ENCODE results near the gene SCFD1. TPM values are rescaled to one million over a fixed set of nuclear protein-coding genes. Genes with fewer than 3 reads are reported as not detected.
A peak's percentile ranks its signal among the peaks of the same experiment; 100 is the strongest.
"Not testable (repeated sequence)": the region's sequence is repeated elsewhere in the genome, so short reads cannot be mapped to it uniquely, and the experiment has no call there.

The SCFD1 gene, protein sequence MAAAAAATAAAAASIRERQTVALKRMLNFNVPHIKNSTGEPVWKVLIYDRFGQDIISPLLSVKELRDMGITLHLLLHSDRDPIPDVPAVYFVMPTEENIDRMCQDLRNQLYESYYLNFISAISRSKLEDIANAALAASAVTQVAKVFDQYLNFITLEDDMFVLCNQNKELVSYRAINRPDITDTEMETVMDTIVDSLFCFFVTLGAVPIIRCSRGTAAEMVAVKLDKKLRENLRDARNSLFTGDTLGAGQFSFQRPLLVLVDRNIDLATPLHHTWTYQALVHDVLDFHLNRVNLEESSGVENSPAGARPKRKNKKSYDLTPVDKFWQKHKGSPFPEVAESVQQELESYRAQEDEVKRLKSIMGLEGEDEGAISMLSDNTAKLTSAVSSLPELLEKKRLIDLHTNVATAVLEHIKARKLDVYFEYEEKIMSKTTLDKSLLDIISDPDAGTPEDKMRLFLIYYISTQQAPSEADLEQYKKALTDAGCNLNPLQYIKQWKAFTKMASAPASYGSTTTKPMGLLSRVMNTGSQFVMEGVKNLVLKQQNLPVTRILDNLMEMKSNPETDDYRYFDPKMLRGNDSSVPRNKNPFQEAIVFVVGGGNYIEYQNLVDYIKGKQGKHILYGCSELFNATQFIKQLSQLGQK
- 35.5 TPM for total RNA-seq
- long read RNA-seq, transcript SCFD1-203 (25 exons, 2,359 nt), result major isoform, 11 of 25 reads
- long read RNA-seq, transcript SCFD1-207 (24 exons, 2,058 nt), result minor isoform, 9 of 25 reads
- long read RNA-seq, partial matches to known transcripts, result 1 of 25 reads
- long read RNA-seq, other reads (novel, unspliced or antisense), result 4 of 25 reads

DNA sequence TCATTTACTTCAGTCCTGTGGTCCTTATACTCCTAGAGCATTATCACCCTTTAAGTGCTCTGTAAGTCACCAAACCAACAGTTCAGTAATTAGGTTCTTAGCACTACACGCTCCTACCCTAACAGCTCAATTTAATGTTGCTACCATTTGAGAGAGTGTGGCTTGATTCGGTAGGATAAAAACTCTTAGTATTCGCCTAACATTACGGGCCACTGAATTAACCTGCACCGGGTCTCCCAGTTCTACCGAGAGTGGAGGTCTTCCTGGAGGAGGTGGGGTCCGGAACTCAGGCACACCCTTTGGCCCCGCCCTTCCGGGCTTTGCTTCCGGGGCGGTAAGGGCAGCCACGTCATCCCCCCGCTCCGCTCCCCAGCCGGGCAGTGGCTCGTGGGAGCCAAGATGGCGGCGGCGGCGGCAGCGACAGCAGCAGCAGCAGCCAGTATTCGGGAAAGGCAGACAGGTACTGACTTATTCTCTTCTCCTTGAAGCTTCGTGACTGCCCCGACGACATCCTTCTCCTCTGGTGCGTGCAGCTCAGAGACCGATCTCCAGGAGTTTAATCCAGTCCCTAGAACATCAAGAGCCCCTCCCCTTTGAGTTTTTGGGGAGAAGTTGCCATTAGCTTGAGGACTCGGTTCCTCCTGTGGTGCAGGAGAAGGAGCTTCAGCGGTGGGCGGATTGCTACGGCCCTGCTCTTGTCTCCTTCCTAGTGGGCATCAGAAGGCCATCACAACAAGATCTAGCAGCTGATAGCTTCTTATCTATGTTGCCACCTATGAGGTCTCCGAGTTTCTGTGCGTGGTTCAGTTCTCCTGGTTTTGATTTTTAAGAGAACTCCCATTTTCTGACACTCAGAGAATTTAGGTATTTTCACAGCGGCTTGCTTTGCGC, at the start of gene SCFD1:
Gene SCFD1 (plus strand): TSS at position 380 of the 891 bp plus-strand sequence. CDS start 20 bp downstream, at position 400.
- intact Hi-C loops (cut with DNase I), result no loop called here
- DNase-seq (peak; percentile 97), ATAC-seq (ENCODE audit: poor library complexity) (peak; percentile 100)

DNA sequence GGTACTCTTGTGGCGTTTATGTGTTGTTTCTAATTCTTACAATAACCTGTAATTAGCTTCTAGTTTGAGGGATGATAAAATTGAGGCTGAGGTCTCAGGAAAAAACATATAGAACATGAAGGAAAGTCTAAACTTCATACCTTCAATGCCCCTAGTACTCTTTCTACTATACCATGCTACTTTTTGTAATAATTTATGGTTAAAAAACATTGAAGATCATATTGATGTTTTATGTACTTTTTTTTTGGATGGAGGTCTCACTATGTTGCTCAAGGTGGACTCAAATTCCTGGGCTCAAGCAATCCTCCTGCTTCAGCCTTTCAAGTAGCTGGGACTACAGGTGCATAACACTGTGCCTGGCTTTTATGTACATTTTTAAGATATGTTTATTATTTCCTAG, 49.3 kb upstream of the SCFD1 start:
- intact Hi-C loops (cut with DNase I), result no loop called here
- DNase-seq, result no peak
- no peak for ATAC-seq (ENCODE audit: poor library complexity)

DNA sequence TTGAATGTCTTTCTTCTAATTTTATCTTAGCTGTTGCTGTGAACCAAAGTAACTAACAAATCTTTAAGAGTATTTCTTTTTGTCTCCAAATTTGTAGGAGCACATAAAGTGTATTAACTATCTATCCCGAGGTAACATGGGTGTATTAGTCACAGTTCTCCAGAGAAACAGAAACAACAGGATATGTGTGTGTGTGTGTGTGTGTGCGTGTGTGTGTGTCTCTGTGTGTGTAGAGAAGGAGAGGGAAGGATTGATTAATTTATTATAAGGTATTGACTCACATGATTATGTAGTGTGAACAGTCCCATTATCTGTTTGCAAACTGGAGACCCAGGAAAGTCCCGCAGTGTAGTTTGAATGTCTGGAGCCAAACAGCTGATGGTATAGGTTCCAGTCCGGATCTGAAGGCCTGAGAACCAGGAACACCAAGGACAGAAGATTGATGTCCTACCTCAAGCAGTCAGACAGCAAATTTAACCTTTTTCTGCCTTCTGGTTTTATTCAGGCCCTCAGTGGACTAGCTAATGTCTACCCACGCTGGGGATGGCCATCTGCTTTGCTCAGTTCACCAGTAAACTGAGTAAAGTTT, 48.8 kb upstream of the SCFD1 start:
- ATAC-seq (ENCODE audit: poor library complexity), result no peak
- intact Hi-C loops (cut with DNase I), result no loop called here

DNA sequence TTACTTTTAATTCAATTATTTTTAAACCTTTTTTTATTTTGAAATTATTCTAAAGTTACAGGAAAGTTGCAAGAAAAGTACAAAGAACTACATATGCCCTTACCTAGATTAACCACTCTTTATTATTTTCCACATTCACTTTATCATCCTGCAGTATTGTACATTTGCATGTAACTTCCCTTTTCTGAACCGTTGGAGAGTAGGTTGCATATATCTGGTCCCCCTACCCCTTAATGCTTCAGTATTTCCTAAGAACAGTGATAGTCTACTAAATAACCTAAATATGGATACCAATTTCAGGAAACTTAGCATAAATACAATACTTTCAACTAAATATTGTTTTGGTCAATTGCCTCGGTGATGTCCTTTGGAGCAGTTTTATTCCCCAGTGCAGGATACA, 48.2 kb upstream of the SCFD1 start:
- intact Hi-C loops (cut with DNase I), result no loop called here
- no peak for ATAC-seq (ENCODE audit: poor library complexity)
- DNase-seq, result no peak

More for the DNA sequence above, 48.8 kb upstream of the SCFD1 start:
- no peak for DNase-seq

DNA sequence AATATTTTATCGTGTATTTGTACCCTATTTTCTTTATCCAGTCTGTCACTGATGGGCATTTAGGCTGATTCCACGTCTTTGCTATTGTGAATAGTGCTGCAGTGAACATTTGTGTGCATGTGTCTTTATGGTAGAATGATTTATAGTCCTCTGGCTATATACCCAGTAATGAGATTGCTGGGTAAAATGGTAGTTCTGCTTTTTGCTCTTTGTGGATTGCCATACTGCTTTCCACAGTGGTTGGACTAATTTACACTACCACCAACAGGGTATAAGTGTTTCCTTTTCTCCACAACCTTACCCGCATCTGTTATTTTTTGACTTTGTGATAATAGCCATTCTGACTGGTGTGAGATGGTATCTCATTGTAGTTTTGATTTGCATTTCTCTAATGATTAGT, 47.3 kb upstream of the SCFD1 start:
- DNase-seq; ATAC-seq (ENCODE audit: poor library complexity); intact Hi-C loops (cut with DNase I): not testable (repeated sequence)

DNA sequence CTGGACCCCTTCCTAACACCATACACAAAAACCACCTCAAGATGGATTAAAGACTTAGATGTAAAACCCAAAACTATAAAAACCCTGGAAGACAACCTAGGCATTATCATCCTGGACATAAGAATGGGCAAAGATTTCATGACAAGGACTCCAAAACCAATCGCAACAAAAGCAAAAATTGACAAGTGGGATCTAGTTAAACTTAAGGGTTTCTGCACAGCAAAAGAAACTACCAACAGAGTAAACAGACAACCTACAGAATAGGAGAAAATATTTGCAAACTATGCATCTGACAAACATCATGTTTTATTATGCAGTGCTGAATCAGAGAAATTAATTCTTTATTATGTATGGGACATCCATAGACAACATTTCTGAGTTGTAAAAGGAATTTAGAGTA, 45.8 kb upstream of the SCFD1 start:
- DNase-seq; intact Hi-C loops (cut with DNase I); ATAC-seq (ENCODE audit: poor library complexity): not testable (repeated sequence)

DNA sequence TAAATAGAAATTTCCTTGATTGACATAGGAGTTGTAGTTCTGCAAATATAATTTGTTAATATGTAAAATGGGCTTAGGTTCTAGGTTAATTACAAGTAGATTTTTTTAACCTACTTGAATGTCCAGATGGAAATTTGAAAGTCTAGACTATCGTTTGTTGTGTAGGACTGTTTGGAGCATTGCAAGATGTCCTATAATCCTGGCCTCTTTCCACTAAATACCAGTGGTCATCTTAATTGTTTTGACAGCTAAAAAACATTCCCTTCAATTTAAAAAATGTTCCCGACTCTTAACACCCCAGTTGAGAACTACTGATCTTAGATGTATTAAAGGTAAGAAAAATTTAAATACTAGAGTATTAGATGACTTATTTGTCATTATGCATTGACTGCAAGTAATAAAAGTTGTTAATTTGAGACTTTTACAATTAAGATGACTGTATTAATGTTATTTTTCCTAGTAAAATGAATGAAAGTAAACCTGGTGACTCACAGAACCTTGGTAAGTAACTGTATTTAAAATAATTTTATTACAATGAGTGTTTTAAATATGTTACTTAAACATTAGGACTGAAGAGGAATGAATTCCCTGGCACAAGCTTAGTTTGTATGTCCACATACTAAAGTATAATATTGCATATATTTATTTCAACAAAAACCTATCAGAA, 41.4 kb upstream of the SCFD1 start:
- intact Hi-C loops (cut with DNase I), result no loop called here
- DNase-seq, result no peak
- no peak for ATAC-seq (ENCODE audit: poor library complexity)

DNA sequence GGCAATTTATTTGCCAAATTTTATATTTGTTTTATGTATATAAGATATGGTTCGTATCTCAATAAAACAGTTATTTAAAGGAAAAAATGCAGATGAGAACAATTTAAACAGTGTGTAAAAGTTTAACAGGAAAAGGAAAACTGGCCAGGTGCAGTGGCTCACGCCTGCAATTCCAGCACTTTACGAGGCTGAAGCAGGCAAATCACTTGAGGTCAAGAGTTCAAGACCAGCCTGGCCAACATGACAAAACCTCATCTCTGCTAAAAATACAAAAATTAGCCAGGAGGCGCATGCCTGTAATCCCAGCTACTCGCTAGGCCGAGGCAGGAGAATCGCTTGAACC, 40.9 kb upstream of the SCFD1 start:
- ATAC-seq (ENCODE audit: poor library complexity), result no peak
- no peak for DNase-seq
- intact Hi-C loops (cut with DNase I), result no loop called here

DNA sequence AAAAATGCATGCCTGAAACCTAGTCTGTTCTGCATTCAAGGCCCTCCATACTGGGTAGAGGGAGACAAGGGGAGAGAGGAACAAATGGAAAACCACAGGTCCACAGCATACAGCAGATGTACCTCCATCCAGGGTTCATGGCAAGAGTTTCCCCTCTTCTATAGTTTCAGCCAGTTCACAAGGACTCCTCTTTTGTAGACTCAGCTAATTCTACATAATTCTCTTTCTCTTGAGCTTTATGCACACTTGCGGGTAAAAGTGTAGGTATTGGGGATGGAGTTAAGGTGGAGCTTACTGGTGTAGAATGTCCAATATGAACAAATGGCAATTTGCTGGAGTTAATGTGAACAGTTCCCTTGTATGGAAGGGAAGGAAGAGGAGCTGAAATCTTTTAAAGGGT, 39.7 kb upstream of the SCFD1 start:
- intact Hi-C loops (cut with DNase I), result no loop called here
- DNase-seq, result no peak
- ATAC-seq (ENCODE audit: poor library complexity), result no peak

DNA sequence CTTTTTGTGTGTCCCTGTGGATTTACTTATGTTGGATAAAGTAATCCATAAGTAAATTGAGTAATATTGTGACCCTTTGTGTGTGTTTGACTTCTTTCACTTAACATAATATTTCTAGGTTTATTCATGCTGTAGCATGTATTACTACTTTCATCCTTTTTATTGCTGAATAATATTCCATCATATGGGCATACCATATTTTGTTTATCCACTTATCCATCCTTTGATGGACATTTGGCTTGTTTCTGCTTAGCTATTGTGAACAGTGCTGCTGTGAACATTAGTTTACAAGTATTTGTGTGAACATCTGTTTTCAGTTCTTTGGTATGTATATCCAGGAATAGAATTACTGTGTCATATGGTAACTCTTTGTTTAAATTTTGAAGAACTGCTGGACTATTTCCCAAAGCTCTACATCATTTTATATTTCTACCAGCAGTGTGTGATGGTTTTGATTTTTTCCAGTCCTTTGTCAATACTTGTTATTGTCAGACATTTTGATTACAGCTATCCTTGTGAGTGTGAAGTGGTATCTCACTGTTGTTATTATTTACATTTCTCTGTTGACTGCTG, 38.0 kb upstream of the SCFD1 start:
- ATAC-seq (ENCODE audit: poor library complexity) (no peak), DNase-seq (no peak)
- intact Hi-C loops (cut with DNase I), result no loop called here

DNA sequence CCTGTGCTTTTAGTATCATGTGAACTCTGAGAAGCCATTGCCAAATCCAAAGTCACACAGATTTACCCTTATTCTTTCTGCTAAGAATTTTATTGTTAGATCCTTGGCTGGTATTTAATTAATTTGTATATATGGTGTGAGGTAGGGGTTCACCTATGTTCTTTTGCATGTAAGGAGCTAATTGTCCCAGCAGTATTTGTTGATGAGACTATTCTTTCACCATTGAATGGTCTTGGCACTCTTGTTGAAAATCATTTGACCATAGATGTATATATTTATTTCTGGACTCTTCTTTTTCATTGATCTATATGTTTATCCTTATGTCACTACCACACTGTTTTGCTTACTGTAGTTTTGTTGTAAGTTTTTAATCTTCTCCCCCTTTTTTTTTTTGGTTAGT, 36.9 kb upstream of the SCFD1 start:
- no peak for ATAC-seq (ENCODE audit: poor library complexity)
- DNase-seq, result no peak
- intact Hi-C loops (cut with DNase I), result no loop called here

DNA sequence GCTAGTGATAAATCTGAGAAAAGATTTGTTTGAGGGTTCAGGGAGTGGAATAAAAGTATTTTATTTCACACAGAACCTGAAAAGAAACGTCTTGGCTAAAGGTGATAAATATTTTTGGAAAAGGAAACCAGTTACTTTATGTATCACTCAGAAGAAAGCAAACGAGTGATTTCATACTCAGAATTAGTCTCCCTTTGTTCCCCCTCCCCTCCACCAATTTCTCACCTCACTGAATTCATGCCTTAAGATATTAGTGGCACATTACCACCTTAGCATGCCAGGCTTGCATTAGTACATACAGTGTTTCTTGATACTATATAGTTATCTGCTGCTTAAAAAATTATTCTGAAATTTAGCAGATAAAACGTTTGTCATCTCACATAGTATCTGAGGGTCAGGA, 35.0 kb upstream of the SCFD1 start:
- no peak for ATAC-seq (ENCODE audit: poor library complexity)
- intact Hi-C loops (cut with DNase I), result no loop called here
- no peak for DNase-seq

DNA sequence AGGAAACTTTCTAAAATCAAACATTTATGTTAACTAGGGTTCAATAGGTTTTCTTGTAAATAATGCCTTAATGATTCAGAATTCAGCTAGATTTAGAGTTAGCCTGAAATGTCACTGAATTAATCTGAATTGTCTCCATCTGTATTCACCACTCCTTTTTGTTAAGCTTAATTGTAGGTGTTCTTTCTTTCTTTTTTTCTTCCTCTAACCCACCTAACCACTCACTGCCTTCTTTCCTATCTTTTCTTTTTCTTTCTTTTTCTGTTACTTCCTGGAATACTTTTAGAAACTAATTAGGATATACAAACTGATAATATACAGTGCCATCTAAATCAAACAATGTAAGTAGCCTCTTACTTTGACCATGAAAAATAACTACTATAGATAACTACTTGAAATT, 33.2 kb upstream of the SCFD1 start:
- ATAC-seq (ENCODE audit: poor library complexity) (no peak), DNase-seq (no peak)
- intact Hi-C loops (cut with DNase I), result no loop called here

DNA sequence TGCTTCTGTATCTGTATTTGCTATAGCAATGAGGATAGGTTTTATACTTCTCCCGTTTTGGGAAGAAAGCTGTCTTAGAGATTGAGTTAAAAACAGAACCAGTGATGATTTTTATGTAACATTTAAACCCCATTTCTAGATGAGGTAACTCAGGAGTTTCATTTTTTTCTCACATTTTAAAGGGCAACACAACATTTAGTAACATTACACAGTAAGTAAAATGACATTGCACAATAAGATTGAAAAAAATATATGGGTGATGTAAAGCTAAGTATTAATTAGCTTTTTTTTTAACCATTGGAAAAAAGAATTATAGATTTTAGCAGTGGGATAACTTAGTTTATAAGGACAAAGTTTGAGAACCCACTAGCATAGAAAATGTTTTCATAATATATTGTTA, 25.2 kb upstream of the SCFD1 start:
- intact Hi-C loops (cut with DNase I), result no loop called here
- DNase-seq (no peak), ATAC-seq (ENCODE audit: poor library complexity) (no peak)

DNA sequence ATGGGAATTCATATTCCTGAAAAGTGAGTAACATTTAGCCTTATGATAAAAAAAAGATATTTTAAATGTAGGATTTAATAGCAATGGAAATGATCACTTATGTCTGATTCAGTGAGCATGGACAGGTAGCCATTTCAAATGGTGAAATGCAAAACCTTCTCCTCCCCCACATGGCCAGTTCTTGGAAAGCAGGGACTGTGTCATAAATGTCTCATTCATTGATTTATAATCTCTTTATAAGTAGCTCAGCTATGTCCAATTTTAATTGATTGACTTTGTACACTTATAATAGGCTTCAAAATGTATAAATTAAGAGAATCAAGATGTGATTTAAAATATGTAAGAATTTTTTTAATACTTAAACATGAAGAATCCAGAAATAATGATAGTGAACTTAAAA, 24.6 kb upstream of the SCFD1 start:
- no peak for ATAC-seq (ENCODE audit: poor library complexity)
- DNase-seq, result no peak
- intact Hi-C loops (cut with DNase I), result no loop called here

DNA sequence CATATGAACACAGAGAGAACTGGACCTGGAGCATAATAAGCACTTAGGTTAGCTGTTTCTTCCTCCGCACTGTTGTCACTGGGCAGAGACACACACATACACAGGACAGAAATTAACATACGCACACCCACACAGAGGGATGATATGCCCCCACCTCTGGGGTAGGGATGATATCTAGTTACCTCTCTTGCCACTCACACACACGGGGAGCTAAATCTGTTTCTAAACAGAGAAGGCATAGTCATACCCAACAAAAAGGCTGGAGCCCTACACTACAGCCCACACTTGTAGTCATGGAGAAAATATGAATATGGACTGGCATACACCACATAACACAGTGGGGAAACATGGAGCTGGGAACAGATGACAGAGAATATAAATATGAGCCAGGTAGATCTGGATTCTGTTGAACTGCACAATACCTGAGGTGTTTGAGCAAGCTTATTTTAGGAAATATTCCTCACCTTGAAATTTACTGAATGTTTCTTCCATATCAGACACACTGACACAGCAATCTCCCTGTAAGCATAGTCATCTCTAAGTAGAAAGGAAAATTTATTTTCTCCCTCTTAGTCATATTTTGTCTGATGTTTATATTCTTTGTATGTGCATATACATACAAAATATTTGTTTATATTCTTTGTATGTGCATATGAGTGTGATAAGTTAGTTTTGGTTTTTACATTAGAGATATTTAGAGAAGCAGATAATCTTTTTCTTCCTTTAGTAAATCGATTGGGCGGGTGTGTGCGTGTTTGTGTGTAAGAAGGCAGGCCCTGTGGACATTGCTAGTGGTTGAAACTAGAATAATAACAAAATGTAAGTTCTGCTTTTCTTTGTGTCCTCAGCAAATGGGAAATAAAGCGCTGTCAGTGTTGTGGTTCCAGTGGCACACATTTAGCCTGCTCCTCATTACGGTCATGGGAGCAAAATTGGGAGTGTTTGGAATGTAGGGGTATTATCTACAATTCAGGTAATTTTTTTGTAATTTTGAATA, 20.9 kb upstream of the SCFD1 start:
- ATAC-seq (ENCODE audit: poor library complexity) (no peak), DNase-seq (no peak)
- intact Hi-C loops (cut with DNase I), result no loop called here

DNA sequence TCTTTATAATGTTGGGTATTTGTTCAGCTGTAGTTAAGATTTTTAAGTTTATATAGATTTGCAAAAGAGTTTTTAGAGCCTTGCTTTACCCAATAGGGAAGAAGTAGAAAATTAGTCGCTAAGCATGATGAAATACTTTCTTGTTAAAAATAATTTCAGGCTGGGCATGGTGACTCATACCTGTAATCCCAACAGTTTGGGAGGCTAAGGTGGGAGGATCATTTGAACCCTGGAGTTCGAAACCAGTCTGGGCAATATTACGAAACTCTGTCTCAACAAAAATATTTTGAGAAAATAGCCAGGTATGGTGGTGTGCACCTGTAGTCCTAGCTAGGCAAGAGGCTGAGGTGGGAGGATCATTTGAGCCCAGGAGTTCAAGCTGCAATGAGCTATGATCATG, 18.7 kb upstream of the SCFD1 start:
- intact Hi-C loops (cut with DNase I), result no loop called here
- ATAC-seq (ENCODE audit: poor library complexity) (no peak), DNase-seq (no peak)
